A549 (cell line): ENCODE measurements around the gene SH2D2A. TPM values are rescaled to one million over a fixed set of nuclear protein-coding genes. Genes with fewer than 3 reads are reported as not detected.
A peak's percentile ranks its signal among the peaks of the same experiment; 100 is the strongest.

Source experiments
- ATAC-seq, 2 experiments: fragments of 200-7000 bp in 1 of 2; fragments of >200 bp in 1 of 2; cut with Nextera tagmentation in 1 of 2; cut with Tn5 transposase in 1 of 2; 3 replicates each; pipeline versions ENCODE4 v1.8.0 to v1.9.1; 2018 to 2020; ENCODE audit warnings: mild to moderate bottlenecking in 1 of 2, moderate library complexity in 1 of 2
- CTCF ChIA-PET: fragments of 300-600 bp; sonication (Branson Sonifier 250); formaldehyde crosslinking; extraction: SDS; loops from one replicate; lab custom pipeline; 2021; ENCODE audit warnings: antibody characterized with exemption, inconsistent platforms; lab: Yijun Ruan, JAX
- POLR2A ChIA-PET: fragments of 350-600 bp; formaldehyde crosslinking; extraction: SDS; loops from one replicate; lab custom pipeline; 2021; ENCODE audit warnings: antibody characterized with exemption, inconsistent platforms; lab: Yijun Ruan, JAX
- DNase-seq, 2 experiments: peaks; one replicate each; pipeline versions ENCODE4 v3.0.0 to v3.0.0-alpha.2; 2011 to 2016; ENCODE audit warnings: low read depth in 1 of 2, low spot score in 1 of 2
- FAIRE-seq: peaks from 2 replicates; lab custom pipeline; 2011; peaks lifted over from hg19 to GRCh38; lab: Jason Lieb, UNC
- H3K27ac ChIP-seq, 2 experiments: fragments of >200 bp; sonication (Bioruptor Twin); formaldehyde crosslinking; 3 replicates each; pipeline ENCODE4 v1.5.1; 2016 to 2017
- H3K4me1 ChIP-seq: fragments of >200 bp; sonication (Bioruptor Twin); formaldehyde crosslinking; 3 replicates; pipeline ENCODE4 v1.6.1; 2016
- H3K4me2 ChIP-seq: fragments of >200 bp; sonication (Bioruptor Twin); formaldehyde crosslinking; 3 replicates; pipeline ENCODE4 v1.6.1; 2016
- H3K4me3 ChIP-seq: fragments of >200 bp; sonication (Bioruptor Twin); formaldehyde crosslinking; 3 replicates; pipeline ENCODE4 v1.5.1; 2016
- H3K9me3 ChIP-seq: fragments of >200 bp; sonication (Bioruptor Twin); formaldehyde crosslinking; 3 replicates; pipeline ENCODE4 v1.6.1; 2016
- CBX2 ChIP-seq: fragments of 200-600 bp; sonication (generic); IDR thresholded peaks from 2 replicates; pipeline ENCODE4 v1.6.1; 2016; ENCODE audit warnings: low read depth, mild to moderate bottlenecking, borderline replicate concordance
- CBX8 ChIP-seq: fragments of 200-600 bp; sonication (generic); IDR thresholded peaks from 2 replicates; pipeline ENCODE4 v1.6.1; 2016
- EHF ChIP-seq: fragments of 250-450 bp; sonication (Bioruptor Pico); IDR thresholded peaks from 2 replicates; pipeline ENCODE4 v1.5.0; 2020; ENCODE audit warnings: mild to moderate bottlenecking
- ESRRA ChIP-seq: fragments of 150-350 bp; IDR thresholded peaks from 2 replicates; pipeline ENCODE4 v1.6.1; 2014; ENCODE audit warnings: mild to moderate bottlenecking, low read length, borderline replicate concordance
- FOSB ChIP-seq: fragments of 250-450 bp; sonication (Bioruptor Pico); IDR thresholded peaks from 2 replicates; pipeline ENCODE4 v1.5.0; 2020; ENCODE audit warnings: mild to moderate bottlenecking, moderate library complexity
- FOXS1 ChIP-seq: fragments of 250-450 bp; sonication (Bioruptor Pico); IDR thresholded peaks from 2 replicates; pipeline ENCODE4 v1.5.0; 2020; ENCODE audit warnings: mild to moderate bottlenecking, moderate library complexity
- GATA3 ChIP-seq: IDR thresholded peaks from 2 replicates; pipeline ENCODE4 v1.6.1; 2012; ENCODE audit warnings: borderline replicate concordance
- HDAC2 ChIP-seq: fragments of 200-600 bp; sonication (generic); IDR thresholded peaks from 2 replicates; pipeline ENCODE4 v1.6.1; 2016
- HOXA7 ChIP-seq: fragments of 250-450 bp; sonication (Bioruptor Pico); IDR thresholded peaks from 2 replicates; pipeline ENCODE4 v1.5.0; 2020; ENCODE audit warnings: mild to moderate bottlenecking, moderate library complexity
- KDM1A ChIP-seq: fragments of 200-600 bp; sonication (generic); IDR thresholded peaks from 2 replicates; pipeline ENCODE4 v1.6.1; 2016; ENCODE audit warnings: low read depth, mild to moderate bottlenecking
- KDM5A ChIP-seq: fragments of 200-600 bp; sonication (generic); IDR thresholded peaks from 2 replicates; pipeline ENCODE4 v1.6.1; 2016; ENCODE audit warnings: antibody characterized with exemption, mild to moderate bottlenecking
- MAFK ChIP-seq: fragments of 450-650 bp; IDR thresholded peaks from 2 replicates; pipeline ENCODE4 v1.6.1; 2014; ENCODE audit not compliant: partially characterized antibody
- NPAS2 ChIP-seq: fragments of 250-450 bp; sonication (Bioruptor Pico); IDR thresholded peaks from 2 replicates; pipeline ENCODE4 v1.8.0; 2022; ENCODE audit warnings: mild to moderate bottlenecking, moderate library complexity, borderline replicate concordance
- NR3C1 ChIP-seq: fragments of >200 bp; sonication (Bioruptor Twin); formaldehyde crosslinking; IDR thresholded peaks from 3 replicates; pipeline ENCODE4 v1.6.1; 2017
- RARB ChIP-seq: fragments of 250-450 bp; sonication (Bioruptor Pico); IDR thresholded peaks from 2 replicates; pipeline ENCODE4 v1.8.0; 2021; ENCODE audit warnings: mild to moderate bottlenecking, moderate library complexity
- RFX5 ChIP-seq: fragments of 450-650 bp; IDR thresholded peaks from 2 replicates; pipeline ENCODE4 v1.7.1; 2014; ENCODE audit warnings: antibody characterized with exemption, mild to moderate bottlenecking, moderate library complexity
- SMC3 ChIP-seq: fragments of >200 bp; sonication (Bioruptor Twin); formaldehyde crosslinking; IDR thresholded peaks from 3 replicates; pipeline ENCODE4 v1.6.1; 2018; ENCODE audit warnings: inconsistent platforms
- TFCP2L1 ChIP-seq: fragments of 250-450 bp; sonication (Bioruptor Pico); IDR thresholded peaks from 2 replicates; pipeline ENCODE4 v1.5.0; 2021; ENCODE audit warnings: mild to moderate bottlenecking
- TP53 ChIP-seq: fragments of 250-450 bp; sonication (Bioruptor Pico); IDR thresholded peaks from 2 replicates; pipeline ENCODE4 v1.5.0; 2021; ENCODE audit warnings: mild to moderate bottlenecking, moderate library complexity
- ZSCAN20 ChIP-seq: fragments of 250-450 bp; sonication (Bioruptor Pico); IDR thresholded peaks from 2 replicates; pipeline ENCODE4 v1.8.0; 2022; ENCODE audit warnings: mild to moderate bottlenecking, moderate library complexity
- WGBS: methylation state at CpG from one replicate; pipeline ENCODE4 v1.1.6; 2017; ENCODE audit errors: missing lambda C conversion rate; 5-methylcytosine and 5-hydroxymethylcytosine counted together
- polyA plus RNA-seq, 4 experiments: library from polyadenylated mRNA; depleted of rRNA in 3 of 4; stranded (reverse); fragments of >200 nt; fragmentation: RNase III in 1 of 4; extraction: RNeasy Plus Mini Kit Qiagen cat#74134 plus additional on column Dnase treatment in 1 of 4; gene quantifications; 2 replicates in 3 of 4; 3 replicates in 1 of 4; pipeline ENCODE4 v1.2.3, GENCODE V29; 2011 to 2017
- TF ChIP-seq, protein P1 (sequence below): fragments of >200 bp; sonication (Bioruptor Twin); formaldehyde crosslinking; IDR thresholded peaks from 3 replicates; pipeline ENCODE4 v1.6.1; 2016
- TF ChIP-seq, protein P2 (sequence below): fragments of 250-450 bp; sonication (Bioruptor Pico); IDR thresholded peaks from 2 replicates; pipeline ENCODE4 v1.5.0; 2021; ENCODE audit warnings: mild to moderate bottlenecking, moderate library complexity, borderline replicate concordance
- TF ChIP-seq, protein P3 (sequence below): IDR thresholded peaks from 2 replicates; pipeline ENCODE4 v1.6.1; 2012
- TF ChIP-seq, protein P4 (sequence below): fragments of 200-600 bp; sonication (generic); IDR thresholded peaks from 2 replicates; pipeline ENCODE4 v1.6.1; 2016; ENCODE audit warnings: antibody characterized with exemption, mild to moderate bottlenecking, moderate library complexity
- TF ChIP-seq, protein P5 (sequence below): IDR thresholded peaks from 2 replicates; pipeline ENCODE4 v1.6.1; 2012
- TF ChIP-seq, protein P6 (sequence below): IDR thresholded peaks from 2 replicates; pipeline ENCODE4 v1.6.1; 2012; ENCODE audit warnings: low read depth, borderline replicate concordance
- TF ChIP-seq, protein P7 (sequence below): fragments of >200 bp; sonication (Bioruptor Twin); formaldehyde crosslinking; IDR thresholded peaks from 3 replicates; pipeline ENCODE4 v1.5.1; 2016

The SH2D2A gene
- polyA plus RNA-seq, 2 of the 4 experiments (the other 2 are of a cell fraction) = 1.6 to 1.8 TPM

DNA sequence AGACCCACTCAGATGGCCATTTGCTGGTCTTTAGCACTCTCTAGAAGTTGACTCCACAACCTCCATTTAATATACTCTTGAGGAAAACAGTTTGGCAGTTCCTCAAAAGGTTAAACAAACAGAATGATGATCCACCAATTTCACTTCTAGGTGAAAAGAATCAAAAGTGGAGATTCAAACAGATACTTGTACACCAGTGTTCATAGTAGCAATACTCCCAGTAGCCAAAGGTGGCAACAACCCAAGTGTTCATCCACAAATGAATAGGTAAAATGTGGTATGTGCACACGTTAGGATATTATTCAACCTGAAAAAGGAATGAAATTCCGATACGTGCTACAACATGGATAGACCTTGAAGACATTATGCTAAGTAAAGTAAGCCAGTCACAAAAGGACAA, 43.0 kb downstream of the SH2D2A start:
- CTCF ChIA-PET = interaction anchor here (0.8 to 13.3 kb wide), 10 partner anchors 23 to 154 kb away, joined by 3 to 130 read pairs (median 6); partner anchors contain the start of genes ISG20L2 and METTL25B
- ATAC-seq = peak; percentile 72 to 86

DNA sequence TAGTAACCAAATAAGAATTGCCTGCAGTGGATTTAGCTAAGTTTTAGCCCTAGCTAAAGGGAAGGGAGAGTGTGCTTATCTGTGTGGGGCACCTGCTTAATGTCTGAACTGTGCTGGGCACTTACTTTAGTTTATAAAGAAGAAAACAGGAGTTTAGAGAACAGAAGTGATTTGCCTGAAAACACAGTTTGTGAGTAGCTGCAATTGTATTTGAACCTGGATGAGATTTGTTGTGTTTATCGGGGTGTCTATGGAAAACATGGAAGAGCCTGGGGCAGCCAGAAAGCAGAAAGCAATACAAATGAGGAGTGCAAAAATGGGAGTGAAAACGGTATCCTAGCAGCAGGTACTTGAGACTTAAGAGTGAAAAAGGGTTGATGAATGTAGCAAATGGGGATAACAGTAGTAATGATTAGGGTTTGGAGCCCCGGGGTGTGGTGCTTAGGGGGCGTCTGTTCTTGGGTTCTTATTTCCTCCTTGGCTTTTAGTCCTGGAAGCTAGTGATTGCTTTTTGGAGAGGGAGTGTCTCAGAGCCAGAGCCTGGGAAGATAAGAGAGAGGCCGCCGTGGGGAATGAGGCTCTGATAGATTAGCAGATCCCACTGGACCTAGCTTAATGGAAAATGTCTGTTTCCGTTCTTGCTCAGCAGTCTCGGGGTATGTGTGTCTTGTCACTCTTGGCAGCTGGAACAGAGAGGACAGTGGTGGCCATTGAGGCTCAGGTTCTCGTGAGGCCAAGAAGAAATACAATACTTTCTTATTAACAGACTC, 43.7 kb downstream of the SH2D2A start:
- CTCF ChIA-PET = interaction anchor here (0.6 to 13.3 kb wide), 13 partner anchors 8 to 155 kb away, joined by 3 to 130 read pairs (median 5); partner anchors contain the start of genes HDGF, INSRR, ISG20L2 and METTL25B
- POLR2A ChIA-PET = no interaction called here
- Histone ChIP-seq H3K27ac (no peak overlapping the region), H3K4me3 (no peak overlapping the region), H3K9me3 (no peaks in the 10 kb centered on the region), H3K4me2 (no peak overlapping the region), H3K4me1 (peaks cover 19% of the 10 kb centered on the region)
- 83% methylated on average over 9 of the region's 9 CpGs for WGBS
- DNase-seq (no peak), ATAC-seq (no peak), FAIRE-seq (no peak)
- TF ChIP-seq NPAS2 (CRISPR knock-in tag) (no peak), RFX5 (no peak), CBX8 (no peak), HDAC2 (no peak), FOSB (CRISPR knock-in tag) (no peak), NR3C1 (no peak), ESRRA (no peak), KDM5A (no peak), RARB (CRISPR knock-in tag) (no peak), SMC3 (no peak), EHF (CRISPR knock-in tag) (no peak), MAFK (no peak)
- TF ChIP-seq, protein P1, sequence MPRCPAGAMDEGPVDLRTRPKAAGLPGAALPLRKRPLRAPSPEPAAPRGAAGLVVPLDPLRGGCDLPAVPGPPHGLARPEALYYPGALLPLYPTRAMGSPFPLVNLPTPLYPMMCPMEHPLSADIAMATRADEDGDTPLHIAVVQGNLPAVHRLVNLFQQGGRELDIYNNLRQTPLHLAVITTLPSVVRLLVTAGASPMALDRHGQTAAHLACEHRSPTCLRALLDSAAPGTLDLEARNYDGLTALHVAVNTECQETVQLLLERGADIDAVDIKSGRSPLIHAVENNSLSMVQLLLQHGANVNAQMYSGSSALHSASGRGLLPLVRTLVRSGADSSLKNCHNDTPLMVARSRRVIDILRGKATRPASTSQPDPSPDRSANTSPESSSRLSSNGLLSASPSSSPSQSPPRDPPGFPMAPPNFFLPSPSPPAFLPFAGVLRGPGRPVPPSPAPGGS = no peak
- TF ChIP-seq, protein P2, sequence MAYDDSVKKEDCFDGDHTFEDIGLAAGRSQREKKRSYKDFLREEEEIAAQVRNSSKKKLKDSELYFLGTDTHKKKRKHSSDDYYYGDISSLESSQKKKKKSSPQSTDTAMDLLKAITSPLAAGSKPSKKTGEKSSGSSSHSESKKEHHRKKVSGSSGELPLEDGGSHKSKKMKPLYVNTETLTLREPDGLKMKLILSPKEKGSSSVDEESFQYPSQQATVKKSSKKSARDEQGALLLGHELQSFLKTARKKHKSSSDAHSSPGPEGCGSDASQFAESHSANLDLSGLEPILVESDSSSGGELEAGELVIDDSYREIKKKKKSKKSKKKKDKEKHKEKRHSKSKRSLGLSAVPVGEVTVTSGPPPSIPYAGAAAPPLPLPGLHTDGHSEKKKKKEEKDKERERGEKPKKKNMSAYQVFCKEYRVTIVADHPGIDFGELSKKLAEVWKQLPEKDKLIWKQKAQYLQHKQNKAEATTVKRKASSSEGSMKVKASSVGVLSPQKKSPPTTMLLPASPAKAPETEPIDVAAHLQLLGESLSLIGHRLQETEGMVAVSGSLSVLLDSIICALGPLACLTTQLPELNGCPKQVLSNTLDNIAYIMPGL (CRISPR knock-in tag) = no peak
- TF ChIP-seq, protein P3, sequence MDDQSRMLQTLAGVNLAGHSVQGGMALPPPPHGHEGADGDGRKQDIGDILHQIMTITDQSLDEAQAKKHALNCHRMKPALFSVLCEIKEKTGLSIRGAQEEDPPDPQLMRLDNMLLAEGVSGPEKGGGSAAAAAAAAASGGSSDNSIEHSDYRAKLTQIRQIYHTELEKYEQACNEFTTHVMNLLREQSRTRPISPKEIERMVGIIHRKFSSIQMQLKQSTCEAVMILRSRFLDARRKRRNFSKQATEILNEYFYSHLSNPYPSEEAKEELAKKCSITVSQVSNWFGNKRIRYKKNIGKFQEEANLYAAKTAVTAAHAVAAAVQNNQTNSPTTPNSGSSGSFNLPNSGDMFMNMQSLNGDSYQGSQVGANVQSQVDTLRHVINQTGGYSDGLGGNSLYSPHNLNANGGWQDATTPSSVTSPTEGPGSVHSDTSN = no peak

More for the DNA sequence above, 43.0 kb downstream of the SH2D2A start:
- POLR2A ChIA-PET = no interaction called here
- no peak overlapping the region for H3K27ac ChIP-seq
- no peaks in the 10 kb centered on the region for H3K9me3 ChIP-seq
- FAIRE-seq = no peak
- WGBS = 91% methylated on average over 3 of the region's 3 CpGs
- peaks cover 17% of the 10 kb centered on the region for H3K4me1 ChIP-seq
- no peak overlapping the region for H3K4me3 ChIP-seq
- TF ChIP-seq HOXA7 (CRISPR knock-in tag) = no peak
- no peak for TF ChIP-seq KDM1A
- TF ChIP-seq, protein P4, sequence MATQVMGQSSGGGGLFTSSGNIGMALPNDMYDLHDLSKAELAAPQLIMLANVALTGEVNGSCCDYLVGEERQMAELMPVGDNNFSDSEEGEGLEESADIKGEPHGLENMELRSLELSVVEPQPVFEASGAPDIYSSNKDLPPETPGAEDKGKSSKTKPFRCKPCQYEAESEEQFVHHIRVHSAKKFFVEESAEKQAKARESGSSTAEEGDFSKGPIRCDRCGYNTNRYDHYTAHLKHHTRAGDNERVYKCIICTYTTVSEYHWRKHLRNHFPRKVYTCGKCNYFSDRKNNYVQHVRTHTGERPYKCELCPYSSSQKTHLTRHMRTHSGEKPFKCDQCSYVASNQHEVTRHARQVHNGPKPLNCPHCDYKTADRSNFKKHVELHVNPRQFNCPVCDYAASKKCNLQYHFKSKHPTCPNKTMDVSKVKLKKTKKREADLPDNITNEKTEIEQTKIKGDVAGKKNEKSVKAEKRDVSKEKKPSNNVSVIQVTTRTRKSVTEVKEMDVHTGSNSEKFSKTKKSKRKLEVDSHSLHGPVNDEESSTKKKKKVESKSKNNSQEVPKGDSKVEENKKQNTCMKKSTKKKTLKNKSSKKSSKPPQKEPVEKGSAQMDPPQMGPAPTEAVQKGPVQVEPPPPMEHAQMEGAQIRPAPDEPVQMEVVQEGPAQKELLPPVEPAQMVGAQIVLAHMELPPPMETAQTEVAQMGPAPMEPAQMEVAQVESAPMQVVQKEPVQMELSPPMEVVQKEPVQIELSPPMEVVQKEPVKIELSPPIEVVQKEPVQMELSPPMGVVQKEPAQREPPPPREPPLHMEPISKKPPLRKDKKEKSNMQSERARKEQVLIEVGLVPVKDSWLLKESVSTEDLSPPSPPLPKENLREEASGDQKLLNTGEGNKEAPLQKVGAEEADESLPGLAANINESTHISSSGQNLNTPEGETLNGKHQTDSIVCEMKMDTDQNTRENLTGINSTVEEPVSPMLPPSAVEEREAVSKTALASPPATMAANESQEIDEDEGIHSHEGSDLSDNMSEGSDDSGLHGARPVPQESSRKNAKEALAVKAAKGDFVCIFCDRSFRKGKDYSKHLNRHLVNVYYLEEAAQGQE = no peak
- no peak for TF ChIP-seq FOXS1
- TF ChIP-seq TP53 (CRISPR knock-in tag) = no peak
- TF ChIP-seq TFCP2L1 (CRISPR knock-in tag) = no peak
- TF ChIP-seq, protein P5, sequence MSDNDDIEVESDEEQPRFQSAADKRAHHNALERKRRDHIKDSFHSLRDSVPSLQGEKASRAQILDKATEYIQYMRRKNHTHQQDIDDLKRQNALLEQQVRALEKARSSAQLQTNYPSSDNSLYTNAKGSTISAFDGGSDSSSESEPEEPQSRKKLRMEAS = no peak
- no peak for TF ChIP-seq CBX2
- TF ChIP-seq, protein P6, sequence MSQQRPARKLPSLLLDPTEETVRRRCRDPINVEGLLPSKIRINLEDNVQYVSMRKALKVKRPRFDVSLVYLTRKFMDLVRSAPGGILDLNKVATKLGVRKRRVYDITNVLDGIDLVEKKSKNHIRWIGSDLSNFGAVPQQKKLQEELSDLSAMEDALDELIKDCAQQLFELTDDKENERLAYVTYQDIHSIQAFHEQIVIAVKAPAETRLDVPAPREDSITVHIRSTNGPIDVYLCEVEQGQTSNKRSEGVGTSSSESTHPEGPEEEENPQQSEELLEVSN = no peak
- no peak for TF ChIP-seq GATA3
- TF ChIP-seq, protein P7, sequence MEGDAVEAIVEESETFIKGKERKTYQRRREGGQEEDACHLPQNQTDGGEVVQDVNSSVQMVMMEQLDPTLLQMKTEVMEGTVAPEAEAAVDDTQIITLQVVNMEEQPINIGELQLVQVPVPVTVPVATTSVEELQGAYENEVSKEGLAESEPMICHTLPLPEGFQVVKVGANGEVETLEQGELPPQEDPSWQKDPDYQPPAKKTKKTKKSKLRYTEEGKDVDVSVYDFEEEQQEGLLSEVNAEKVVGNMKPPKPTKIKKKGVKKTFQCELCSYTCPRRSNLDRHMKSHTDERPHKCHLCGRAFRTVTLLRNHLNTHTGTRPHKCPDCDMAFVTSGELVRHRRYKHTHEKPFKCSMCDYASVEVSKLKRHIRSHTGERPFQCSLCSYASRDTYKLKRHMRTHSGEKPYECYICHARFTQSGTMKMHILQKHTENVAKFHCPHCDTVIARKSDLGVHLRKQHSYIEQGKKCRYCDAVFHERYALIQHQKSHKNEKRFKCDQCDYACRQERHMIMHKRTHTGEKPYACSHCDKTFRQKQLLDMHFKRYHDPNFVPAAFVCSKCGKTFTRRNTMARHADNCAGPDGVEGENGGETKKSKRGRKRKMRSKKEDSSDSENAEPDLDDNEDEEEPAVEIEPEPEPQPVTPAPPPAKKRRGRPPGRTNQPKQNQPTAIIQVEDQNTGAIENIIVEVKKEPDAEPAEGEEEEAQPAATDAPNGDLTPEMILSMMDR = no peak
- TF ChIP-seq NPAS2 (CRISPR knock-in tag) = no peak
- TF ChIP-seq ZSCAN20 (CRISPR knock-in tag) = no peak
- TF ChIP-seq, all 56 proteins: peak for 0
- H3K4me2 ChIP-seq = no peak overlapping the region
- DNase-seq = peak in 1 of 2 experiments; percentile 21
